Inflammatory macrophage treated with lipopolysaccharide for 1 hour (primary cell): Measurements from ENCODE around the gene RCOR3.
A peak's percentile ranks its signal among the peaks of the same experiment; 100 is the strongest.
"Not testable (repeated sequence)": the region's sequence is repeated elsewhere in the genome, so short reads cannot be mapped to it uniquely, and the experiment has no call there.

Source experiments
- DNase-seq, 2 donors: peaks; one replicate each; pipeline ENCODE4 v3.0.0-alpha.2; 2020 to 2022

Gene RCOR3

GRCh38 chr1:211343607-211344006 is 84.4 kb downstream of the RCOR3 start:
- DNase-seq, result peak; percentile 28 to 38

GRCh38 chr1:211344152-211344618 is 85.0 kb downstream of the RCOR3 start:
- DNase-seq, result peak in 1 of 2 donors; percentile 18

GRCh38 chr1:211345719-211346118 is 86.6 kb downstream of the RCOR3 start:
- no peak for DNase-seq

- DNase-seq, result no peak
Measured at GRCh38 chr1:211347077-211347844, 88.1 kb downstream of the RCOR3 start.

- no peak for DNase-seq
Measured at GRCh38 chr1:211348547-211348946, 89.4 kb downstream of the RCOR3 start.

GRCh38 chr1:211349741-211350140 is 90.6 kb downstream of the RCOR3 start:
- no peak for DNase-seq

- DNase-seq, result not testable (repeated sequence)
Measured at GRCh38 chr1:211352055-211352454, 92.9 kb downstream of the RCOR3 start.

GRCh38 chr1:211352465-211352864 is 93.3 kb downstream of the RCOR3 start:
- DNase-seq, result no peak

- DNase-seq, result peak; percentile 17 to 59
Measured at GRCh38 chr1:211352985-211353515, 93.9 kb downstream of the RCOR3 start.

GRCh38 chr1:211353562-211354212 is 94.5 kb downstream of the RCOR3 start:
- DNase-seq, result no peak

- no peak for DNase-seq
Measured at GRCh38 chr1:211355873-211356272, 96.7 kb downstream of the RCOR3 start.

GRCh38 chr1:211356723-211357407 is 97.7 kb downstream of the RCOR3 start:
- DNase-seq, result peak; percentile 57 to 78

GRCh38 chr1:211358685-211359084 is 99.5 kb downstream of the RCOR3 start:
- no peak for DNase-seq

- DNase-seq, result no peak
Measured at GRCh38 chr1:211359876-211360275, 100.7 kb downstream of the RCOR3 start.

GRCh38 chr1:211361202-211361601 is 102.0 kb downstream of the RCOR3 start:
- no peak for DNase-seq
